ENCODE measurements around the gene ATP2A3.

ATP2A3 gene

GRCh38 chr17:3909257-3909656 is 55.0 kb downstream of the ATP2A3 start:
- Histone ChIP-seq H3K4me2 (ENCODE audit: low read length) (no peak overlapping the region), H4K20me1 (ENCODE audit: insufficient read depth, low read length) (no peaks in the 10 kb centered on the region), H3K27ac (ENCODE audit: low read depth, low read length, poor library complexity, severe bottlenecking) (no peak overlapping the region), H3K36me3 (ENCODE audit: insufficient read depth, low read length) (no peaks in the 10 kb centered on the region), H3K4me3 (ENCODE audit: low read depth, low read length, poor library complexity, severe bottlenecking) (no peak overlapping the region), H3K27me3 (ENCODE audit: insufficient read depth, low read length) (peaks cover 6% of the 10 kb centered on the region; the same call in 1 of the 2 replicates), H3K9me2 (ENCODE audit: low read depth, low read length) (no peaks in the 10 kb centered on the region), H3K9me3 (ENCODE audit: low read length) (no peaks in the 10 kb centered on the region), H3K9ac (ENCODE audit: low read length) (no peak overlapping the region), H2AFZ (ENCODE audit: low read length) (no peak overlapping the region), H3F3A (ENCODE audit: insufficient read depth, low read length) (no peaks in the 10 kb centered on the region), H3K79me2 (ENCODE audit: insufficient read depth, low read length) (no peaks in the 10 kb centered on the region), H3K4me1 (ENCODE audit: insufficient read depth, low read length, severe bottlenecking) (peaks cover 26% of the 10 kb centered on the region)
- TF ChIP-seq, protein P1, sequence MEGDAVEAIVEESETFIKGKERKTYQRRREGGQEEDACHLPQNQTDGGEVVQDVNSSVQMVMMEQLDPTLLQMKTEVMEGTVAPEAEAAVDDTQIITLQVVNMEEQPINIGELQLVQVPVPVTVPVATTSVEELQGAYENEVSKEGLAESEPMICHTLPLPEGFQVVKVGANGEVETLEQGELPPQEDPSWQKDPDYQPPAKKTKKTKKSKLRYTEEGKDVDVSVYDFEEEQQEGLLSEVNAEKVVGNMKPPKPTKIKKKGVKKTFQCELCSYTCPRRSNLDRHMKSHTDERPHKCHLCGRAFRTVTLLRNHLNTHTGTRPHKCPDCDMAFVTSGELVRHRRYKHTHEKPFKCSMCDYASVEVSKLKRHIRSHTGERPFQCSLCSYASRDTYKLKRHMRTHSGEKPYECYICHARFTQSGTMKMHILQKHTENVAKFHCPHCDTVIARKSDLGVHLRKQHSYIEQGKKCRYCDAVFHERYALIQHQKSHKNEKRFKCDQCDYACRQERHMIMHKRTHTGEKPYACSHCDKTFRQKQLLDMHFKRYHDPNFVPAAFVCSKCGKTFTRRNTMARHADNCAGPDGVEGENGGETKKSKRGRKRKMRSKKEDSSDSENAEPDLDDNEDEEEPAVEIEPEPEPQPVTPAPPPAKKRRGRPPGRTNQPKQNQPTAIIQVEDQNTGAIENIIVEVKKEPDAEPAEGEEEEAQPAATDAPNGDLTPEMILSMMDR (IDR thresholded peaks at IDR 0.05; ENCODE audit: low read length): no peak
- no peak for TF ChIP-seq EZH2 (IDR thresholded peaks at IDR 0.05; ENCODE audit: borderline replicate concordance, low read length)

DNA sequence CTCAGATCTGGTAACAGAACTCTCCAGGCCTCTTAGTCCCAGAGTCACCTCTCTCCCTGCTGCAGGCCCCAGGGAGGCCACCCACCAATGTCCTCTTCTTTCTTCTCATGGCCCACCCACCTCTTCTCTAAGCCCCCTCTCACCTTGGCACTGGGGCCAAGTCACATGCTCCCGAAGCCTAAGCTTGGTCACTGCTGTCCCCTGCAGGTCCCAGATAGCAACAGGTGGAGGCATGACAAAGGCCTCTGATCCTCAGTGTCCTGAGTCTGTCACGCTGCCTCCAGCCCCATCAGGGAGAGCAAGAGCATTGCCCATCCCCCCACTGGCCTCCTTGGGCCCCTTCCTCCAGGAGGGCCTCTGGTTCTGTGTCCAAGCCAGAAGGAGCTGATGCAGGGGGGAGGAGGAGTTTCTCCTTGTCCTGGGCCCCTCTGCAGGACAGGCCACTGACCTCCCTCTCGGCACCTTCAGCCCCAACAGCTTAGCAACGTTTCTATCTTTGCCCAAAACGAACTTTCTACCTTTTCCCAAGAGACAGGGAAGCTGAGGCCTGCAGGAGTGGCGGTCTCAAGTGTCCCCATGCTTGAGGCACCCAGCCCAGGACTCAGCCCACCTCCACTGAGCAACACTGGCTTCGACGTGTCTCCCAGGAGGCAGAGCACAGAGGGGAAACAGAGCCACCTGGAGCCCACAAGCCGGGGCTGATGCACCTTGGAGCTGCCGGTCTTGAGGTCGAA is 56.6 kb downstream of the ATP2A3 start:
- Histone ChIP-seq H3K9ac (ENCODE audit: low read length) (no peak overlapping the region), H3K27me3 (ENCODE audit: insufficient read depth, low read length) (peaks cover 14% of the 10 kb centered on the region), H3F3A (ENCODE audit: insufficient read depth, low read length) (no peaks in the 10 kb centered on the region), H3K9me3 (ENCODE audit: low read length) (no peaks in the 10 kb centered on the region), H2AFZ (ENCODE audit: low read length) (no peak overlapping the region), H3K4me1 (ENCODE audit: insufficient read depth, low read length, severe bottlenecking) (peaks cover 25% of the 10 kb centered on the region), H3K27ac (ENCODE audit: low read depth, low read length, poor library complexity, severe bottlenecking) (no peak overlapping the region), H3K4me3 (ENCODE audit: low read depth, low read length, poor library complexity, severe bottlenecking) (no peak overlapping the region), H4K20me1 (ENCODE audit: insufficient read depth, low read length) (no peaks in the 10 kb centered on the region), H3K4me2 (ENCODE audit: low read length) (no peak overlapping the region), H3K9me2 (ENCODE audit: low read depth, low read length) (no peaks in the 10 kb centered on the region), H3K79me2 (ENCODE audit: insufficient read depth, low read length) (no peaks in the 10 kb centered on the region), H3K36me3 (ENCODE audit: insufficient read depth, low read length) (no peaks in the 10 kb centered on the region)
- TF ChIP-seq EZH2 (IDR thresholded peaks at IDR 0.05; ENCODE audit: borderline replicate concordance, low read length): no peak
- TF ChIP-seq, protein P1 (IDR thresholded peaks at IDR 0.05; ENCODE audit: low read length): peak; percentile 13; the same call in 1 of the 2 replicates

DNA sequence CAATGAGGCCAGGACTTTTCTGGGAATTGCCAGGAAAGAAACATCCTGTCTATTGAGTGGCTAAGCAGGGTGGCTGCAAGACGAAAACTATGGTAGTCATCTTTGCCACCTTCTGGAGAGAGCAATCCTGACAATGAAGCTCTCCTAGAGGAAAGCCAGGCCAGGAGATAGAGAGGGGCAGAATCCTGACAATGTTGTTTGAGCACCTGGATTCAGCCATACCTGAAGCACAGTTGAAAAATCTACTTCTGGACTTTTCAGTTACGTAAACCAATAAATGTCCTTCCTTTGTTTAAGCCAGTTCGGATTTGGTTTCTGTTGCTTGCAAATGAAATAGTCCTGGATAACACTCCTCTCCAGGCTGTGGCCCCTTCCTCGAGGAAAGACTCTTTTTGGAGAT is 57.4 kb downstream of the ATP2A3 start:
- H3F3A ChIP-seq (ENCODE audit: insufficient read depth, low read length): no peaks in the 10 kb centered on the region
- H3K4me3 ChIP-seq (ENCODE audit: low read depth, low read length, poor library complexity, severe bottlenecking): no peak overlapping the region
- H2AFZ ChIP-seq (ENCODE audit: low read length): no peak overlapping the region
- no peaks in the 10 kb centered on the region for H4K20me1 ChIP-seq (ENCODE audit: insufficient read depth, low read length)
- H3K4me2 ChIP-seq (ENCODE audit: low read length): no peak overlapping the region
- no peaks in the 10 kb centered on the region for H3K36me3 ChIP-seq (ENCODE audit: insufficient read depth, low read length)
- H3K9me3 ChIP-seq (ENCODE audit: low read length): no peaks in the 10 kb centered on the region
- peaks cover 14% of the 10 kb centered on the region for H3K27me3 ChIP-seq (ENCODE audit: insufficient read depth, low read length)
- H3K9ac ChIP-seq (ENCODE audit: low read length): no peak overlapping the region
- no peaks in the 10 kb centered on the region for H3K9me2 ChIP-seq (ENCODE audit: low read depth, low read length)
- peaks cover 25% of the 10 kb centered on the region for H3K4me1 ChIP-seq (ENCODE audit: insufficient read depth, low read length, severe bottlenecking)
- H3K79me2 ChIP-seq (ENCODE audit: insufficient read depth, low read length): no peaks in the 10 kb centered on the region
- no peak overlapping the region for H3K27ac ChIP-seq (ENCODE audit: low read depth, low read length, poor library complexity, severe bottlenecking)
- no peak for TF ChIP-seq EZH2 (IDR thresholded peaks at IDR 0.05; ENCODE audit: borderline replicate concordance, low read length)
- TF ChIP-seq, protein P1 (IDR thresholded peaks at IDR 0.05; ENCODE audit: low read length): no peak

Data from OCI-LY1 (cell line).